GM23248 (cell line): ENCODE data around the gene PSME1.

Source experiments
- EZH2 ChIP-seq: fragments of 200-600 bp; sonication (generic); IDR thresholded peaks from 2 replicates; pipeline ENCODE4 v1.6.1; 2018; ENCODE audit warnings: antibody characterized with exemption, mild to moderate bottlenecking; ENCODE audit not compliant: insufficient read depth, poor library complexity, severe bottlenecking
- EZH2phosphoT487 ChIP-seq: fragments of 200-600 bp; sonication (generic); IDR thresholded peaks from 2 replicates; pipeline ENCODE4 v1.6.1; 2018; ENCODE audit warnings: antibody characterized with exemption, moderate library complexity, mild to moderate bottlenecking, low read depth; ENCODE audit not compliant: insufficient read depth

DNA sequence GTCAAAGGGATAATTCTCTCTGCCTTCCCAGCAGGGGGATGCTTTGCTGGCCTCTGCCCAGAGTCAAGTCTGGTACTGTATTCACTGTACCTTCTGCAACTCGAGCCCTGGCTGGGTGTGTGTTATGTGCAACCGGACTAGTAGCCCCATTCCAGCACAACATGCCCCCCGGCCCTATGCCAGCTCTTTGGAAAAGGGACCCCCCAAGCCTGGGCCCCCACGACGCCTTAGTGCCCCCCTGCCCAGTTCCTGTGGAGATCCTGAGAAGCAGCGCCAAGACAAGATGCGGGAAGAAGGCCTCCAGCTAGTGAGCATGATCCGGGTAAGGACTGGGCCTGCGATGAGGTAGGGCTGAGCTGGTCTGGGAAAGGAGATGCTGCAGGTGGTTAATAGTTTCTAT lies 14.6 kb downstream of the PSME1 start:
- TF ChIP-seq EZH2, result no peak
- TF ChIP-seq EZH2phosphoT487, result no peak
